ENCODE measurements around the gene XAGE2. TPM values are rescaled to one million over a fixed set of nuclear protein-coding genes. Genes with fewer than 3 reads are reported as not detected.
"Not testable (repeated sequence)": the region's sequence is repeated elsewhere in the genome, so short reads cannot be mapped to it uniquely, and the experiment has no call there.

Gene XAGE2
- total RNA-seq (not detected in 2 replicates), polyA plus RNA-seq (not detected in 2 replicates), polyA minus RNA-seq (ENCODE audit: low replicate concordance) (not detected in 2 replicates)
- polyA plus RNA-seq (2012) = not detected in 2 replicates

- no peaks in the 10 kb centered on the region for H3K4me1 ChIP-seq (ENCODE audit: control insufficient read depth, extremely low read depth, insufficient read depth, low read length)
- no peak within 1 kb of the TSS for H2AFZ ChIP-seq (ENCODE audit: low read length)
- H3K79me2 ChIP-seq (ENCODE audit: control insufficient read depth, insufficient read depth, low read length) = no peaks in the 10 kb centered on the region
- H3K4me2 ChIP-seq (ENCODE audit: extremely low read depth, insufficient read depth, low read length) = no peak within 1 kb of the TSS
- no peaks in the 10 kb centered on the region for H3K9me3 ChIP-seq (ENCODE audit: control insufficient read depth, insufficient read depth, low read depth, low read length)
- H3K4me3 ChIP-seq (replicated peaks in 1 of 4; ENCODE audit: control extremely low read depth in 1 of 4, insufficient read depth in 1 of 4, low read depth in 3 of 4, low read length in 4 of 4) = no peak within 1 kb of the TSS
- TF ChIP-seq EZH2 (IDR thresholded peaks at IDR 0.05; ENCODE audit: low read length, missing control alignments) = no peak
- TF ChIP-seq CTCF (conservative IDR thresholded peaks at IDR 0.05 in 1 of 2, IDR thresholded peaks at IDR 0.05 in 1 of 2; ENCODE audit: low read depth in 1 of 2, low read length in 2 of 2) = no peak
- DNase-seq (ENCODE audit: low read depth in 2 of 2) = no peak
- no peaks in the 10 kb centered on the region for H3K36me3 ChIP-seq (ENCODE audit: control insufficient read depth, insufficient read depth, low read length)
- H3K27ac ChIP-seq (ENCODE audit: insufficient read depth, low read length) = no peak within 1 kb of the TSS
- no peaks in the 10 kb centered on the region for H4K20me1 ChIP-seq (ENCODE audit: control insufficient read depth, extremely low read depth, insufficient read depth, low read length)
- no peak within 1 kb of the TSS for H3K9ac ChIP-seq (ENCODE audit: insufficient read depth, low read length)
- no peaks in the 10 kb centered on the region for H3K27me3 ChIP-seq (ENCODE audit: control insufficient read depth, insufficient read depth, low read length)
Measured at GRCh38 chrX:52368368-52369055, at the start of gene XAGE2. XAGE2 (plus strand) TSS chrX:52369021; CDS start chrX:52370015, 994 bp downstream.

- Histone ChIP-seq H3K27ac (ENCODE audit: insufficient read depth, low read length) (no peak overlapping the region), H2AFZ (ENCODE audit: low read length) (no peak overlapping the region), H3K9ac (ENCODE audit: insufficient read depth, low read length) (no peak overlapping the region), H3K27me3 (ENCODE audit: control insufficient read depth, insufficient read depth, low read length) (no peaks in the 10 kb centered on the region), H3K9me3 (ENCODE audit: control insufficient read depth, insufficient read depth, low read depth, low read length) (no peaks in the 10 kb centered on the region), H3K4me1 (ENCODE audit: control insufficient read depth, extremely low read depth, insufficient read depth, low read length) (no peaks in the 10 kb centered on the region), H3K4me3 (replicated peaks in 1 of 4; ENCODE audit: control extremely low read depth in 1 of 4, insufficient read depth in 1 of 4, low read depth in 3 of 4, low read length in 4 of 4) (no peak overlapping the region), H3K36me3 (ENCODE audit: control insufficient read depth, insufficient read depth, low read length) (no peaks in the 10 kb centered on the region), H4K20me1 (ENCODE audit: control insufficient read depth, extremely low read depth, insufficient read depth, low read length) (no peaks in the 10 kb centered on the region), H3K4me2 (ENCODE audit: extremely low read depth, insufficient read depth, low read length) (no peak overlapping the region), H3K79me2 (ENCODE audit: control insufficient read depth, insufficient read depth, low read length) (no peaks in the 10 kb centered on the region)
- no peak for TF ChIP-seq CTCF (conservative IDR thresholded peaks at IDR 0.05 in 1 of 2, IDR thresholded peaks at IDR 0.05 in 1 of 2; ENCODE audit: low read depth in 1 of 2, low read length in 2 of 2)
- TF ChIP-seq EZH2 (IDR thresholded peaks at IDR 0.05; ENCODE audit: low read length, missing control alignments) = no peak
- DNase-seq (ENCODE audit: low read depth in 2 of 2) = no peak
Measured at GRCh38 chrX:52337410-52337809, 31.4 kb upstream of the XAGE2 start.

GRCh38 chrX:52341493-52341892 is 27.3 kb upstream of the XAGE2 start:
- Histone ChIP-seq H4K20me1 (ENCODE audit: control insufficient read depth, extremely low read depth, insufficient read depth, low read length) (no peaks in the 10 kb centered on the region), H3K4me1 (ENCODE audit: control insufficient read depth, extremely low read depth, insufficient read depth, low read length) (no peaks in the 10 kb centered on the region), H3K27me3 (ENCODE audit: control insufficient read depth, insufficient read depth, low read length) (no peaks in the 10 kb centered on the region), H3K79me2 (ENCODE audit: control insufficient read depth, insufficient read depth, low read length) (no peaks in the 10 kb centered on the region), H3K9ac (ENCODE audit: insufficient read depth, low read length) (no peak overlapping the region), H3K27ac (ENCODE audit: insufficient read depth, low read length) (no peak overlapping the region), H3K9me3 (ENCODE audit: control insufficient read depth, insufficient read depth, low read depth, low read length) (no peaks in the 10 kb centered on the region), H3K36me3 (ENCODE audit: control insufficient read depth, insufficient read depth, low read length) (no peaks in the 10 kb centered on the region), H2AFZ (ENCODE audit: low read length) (no peak overlapping the region), H3K4me2 (ENCODE audit: extremely low read depth, insufficient read depth, low read length) (no peak overlapping the region), H3K4me3 (replicated peaks in 1 of 4; ENCODE audit: control extremely low read depth in 1 of 4, insufficient read depth in 1 of 4, low read depth in 3 of 4, low read length in 4 of 4) (no peak overlapping the region)
- no peak for DNase-seq (ENCODE audit: low read depth in 2 of 2)
- TF ChIP-seq CTCF (conservative IDR thresholded peaks at IDR 0.05 in 1 of 2, IDR thresholded peaks at IDR 0.05 in 1 of 2; ENCODE audit: low read depth in 1 of 2, low read length in 2 of 2) (no peak), EZH2 (IDR thresholded peaks at IDR 0.05; ENCODE audit: low read length, missing control alignments) (no peak)

GRCh38 chrX:52343131-52343530 is 25.7 kb upstream of the XAGE2 start:
- H4K20me1 ChIP-seq (ENCODE audit: control insufficient read depth, extremely low read depth, insufficient read depth, low read length); H3K36me3 ChIP-seq (ENCODE audit: control insufficient read depth, insufficient read depth, low read length); H3K4me1 ChIP-seq (ENCODE audit: control insufficient read depth, extremely low read depth, insufficient read depth, low read length); H3K27me3 ChIP-seq (ENCODE audit: control insufficient read depth, insufficient read depth, low read length); H3K4me3 ChIP-seq (replicated peaks in 1 of 4; ENCODE audit: control extremely low read depth in 1 of 4, insufficient read depth in 1 of 4, low read depth in 3 of 4, low read length in 4 of 4); H3K9ac ChIP-seq (ENCODE audit: insufficient read depth, low read length); DNase-seq (ENCODE audit: low read depth in 2 of 2); H2AFZ ChIP-seq (ENCODE audit: low read length); H3K27ac ChIP-seq (ENCODE audit: insufficient read depth, low read length); H3K9me3 ChIP-seq (ENCODE audit: control insufficient read depth, insufficient read depth, low read depth, low read length); H3K4me2 ChIP-seq (ENCODE audit: extremely low read depth, insufficient read depth, low read length); H3K79me2 ChIP-seq (ENCODE audit: control insufficient read depth, insufficient read depth, low read length): not testable (repeated sequence)
